GM10266 (cell line): ENCODE measurements around the gene HDAC7.

Experiments used
- DNase-seq: peaks from one replicate; pipeline ENCODE4 v3.0.0; 2012; ENCODE audit errors: extremely low spot score
- CTCF ChIP-seq: IDR thresholded peaks from 2 replicates; pipeline ENCODE4 v1.5.1; 2012; ENCODE audit warnings: mild to moderate bottlenecking, low read depth; ENCODE audit not compliant: control insufficient read depth, insufficient read depth; ENCODE audit errors: missing control alignments

The HDAC7 gene

GRCh38 chr12:47752121-47752520, 67.6 kb downstream of the HDAC7 start:
- TF ChIP-seq CTCF, result no peak
- no peak for DNase-seq

- TF ChIP-seq CTCF, result no peak
- no peak for DNase-seq
These were observed 68.1 kb downstream of the HDAC7 start for GRCh38 chr12:47751561-47751960.

GRCh38 chr12:47750916-47751470, 68.7 kb downstream of the HDAC7 start:
- no peak for DNase-seq
- no peak for TF ChIP-seq CTCF

GRCh38 chr12:47750229-47750798, 69.4 kb downstream of the HDAC7 start:
- no peak for DNase-seq
- TF ChIP-seq CTCF, result no peak

- TF ChIP-seq CTCF, result no peak
- DNase-seq, result no peak
These were observed 70.8 kb downstream of the HDAC7 start for GRCh38 chr12:47748899-47749298.

- no peak for DNase-seq
- no peak for TF ChIP-seq CTCF
These were observed 71.2 kb downstream of the HDAC7 start for GRCh38 chr12:47748507-47748828.

GRCh38 chr12:47747596-47748506, 71.9 kb downstream of the HDAC7 start:
- no peak for DNase-seq
- no peak for TF ChIP-seq CTCF
